Rectal smooth muscle tissue (tissue), 1 donor: Measurements from ENCODE around the gene ARL16.
A peak's percentile ranks its signal among the peaks of the same experiment; 100 is the strongest.

Source experiments
- H3K27ac ChIP-seq: one replicate; pipeline ENCODE4 v1.7.0; 2013; ENCODE audit warnings: low read depth, low read length, inconsistent platforms
- H3K27me3 ChIP-seq: one replicate; pipeline ENCODE4 v1.7.0; 2013; ENCODE audit warnings: low read length; ENCODE audit not compliant: control insufficient read depth, insufficient read depth
- H3K36me3 ChIP-seq: one replicate; pipeline ENCODE4 v1.7.0; 2013; ENCODE audit warnings: low read length; ENCODE audit not compliant: control insufficient read depth, insufficient read depth
- H3K4me1 ChIP-seq: one replicate; pipeline ENCODE4 v1.7.0; 2013; ENCODE audit warnings: low read length; ENCODE audit not compliant: control insufficient read depth, insufficient read depth
- H3K4me3 ChIP-seq: one replicate; pipeline ENCODE4 v1.7.0; 2013; ENCODE audit warnings: low read length
- H3K9ac ChIP-seq: one replicate; pipeline ENCODE4 v1.7.0; 2013; ENCODE audit warnings: low read length

Gene ARL16

GRCh38 chr17:81707725-81708646, 24.4 kb upstream of the ARL16 start:
- no peaks in the 10 kb centered on the region for H3K27me3 ChIP-seq
- no peak overlapping the region for H3K9ac ChIP-seq
- no peak overlapping the region for H3K4me3 ChIP-seq
- H3K27ac ChIP-seq: no peak overlapping the region
- H3K4me1 ChIP-seq: peaks cover 15% of the 10 kb centered on the region
- peaks cover 4% of the 10 kb centered on the region for H3K36me3 ChIP-seq

DNA sequence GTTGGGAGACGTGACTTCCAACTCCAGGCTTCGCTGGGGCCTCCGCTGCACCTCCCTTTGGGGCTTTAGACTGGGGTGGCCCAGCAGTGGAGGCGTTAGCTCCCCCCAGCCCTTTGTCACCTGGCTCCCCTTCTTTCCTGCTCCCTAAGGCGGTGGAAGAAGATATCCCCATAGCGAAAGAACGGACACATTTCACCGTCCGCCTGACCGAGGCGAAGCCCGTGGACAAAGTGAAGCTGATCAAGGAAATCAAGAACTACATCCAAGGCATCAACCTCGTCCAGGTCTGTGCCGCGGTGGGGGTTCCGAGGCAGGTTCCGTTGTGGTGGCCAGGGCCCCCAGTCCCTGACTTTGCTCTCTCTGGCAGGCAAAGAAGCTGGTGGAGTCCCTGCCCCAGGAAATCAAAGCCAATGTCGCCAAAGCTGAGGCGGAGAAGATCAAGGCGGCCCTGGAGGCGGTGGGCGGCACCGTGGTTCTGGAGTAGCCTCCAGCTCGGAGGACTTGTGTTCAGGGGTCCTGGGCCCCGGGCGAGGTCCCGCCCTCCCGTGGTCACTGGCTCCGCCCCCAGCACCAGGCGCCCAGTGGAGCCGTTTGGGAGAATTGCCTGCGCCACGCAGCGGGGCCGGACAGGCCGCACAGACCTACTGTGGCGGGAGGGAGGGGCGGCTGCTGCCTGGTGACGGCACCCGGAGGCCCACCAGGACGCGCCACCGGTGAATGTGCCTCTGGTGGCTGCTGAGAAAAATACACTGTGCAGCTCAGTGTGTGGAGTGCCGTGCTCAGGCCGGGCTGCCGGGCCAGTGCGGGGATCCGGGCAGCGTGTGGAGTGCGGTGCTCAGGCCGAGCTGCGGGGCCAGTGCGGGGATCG, 23.4 kb upstream of the ARL16 start:
- Histone ChIP-seq H3K4me1 (peaks cover 14% of the 10 kb centered on the region), H3K36me3 (peaks cover 4% of the 10 kb centered on the region), H3K27me3 (no peaks in the 10 kb centered on the region), H3K9ac (no peak overlapping the region), H3K27ac (no peak overlapping the region), H3K4me3 (no peak overlapping the region)

DNA sequence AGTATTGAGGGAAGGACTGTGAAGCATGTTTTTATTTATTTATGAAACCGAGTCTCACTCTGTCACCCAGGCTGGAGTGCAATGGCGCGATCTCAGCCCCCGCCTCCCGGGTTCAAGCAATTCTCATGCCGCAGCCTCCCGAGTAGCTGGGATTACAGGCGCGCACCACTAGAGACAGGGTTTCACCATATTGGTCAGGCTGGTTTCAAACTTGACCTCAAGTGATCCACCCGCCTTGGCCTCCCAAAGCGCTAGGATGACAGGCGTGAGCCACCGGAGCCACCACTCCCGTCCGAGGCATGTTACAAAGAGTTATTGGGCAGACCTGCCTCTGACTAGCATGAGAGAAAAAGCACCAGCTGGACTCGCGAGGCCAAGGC, 22.6 kb upstream of the ARL16 start:
- no peak overlapping the region for H3K4me3 ChIP-seq
- H3K36me3 ChIP-seq: peaks cover 7% of the 10 kb centered on the region
- H3K27me3 ChIP-seq: no peaks in the 10 kb centered on the region
- no peak overlapping the region for H3K9ac ChIP-seq
- H3K4me1 ChIP-seq: peaks cover 18% of the 10 kb centered on the region
- no peak overlapping the region for H3K27ac ChIP-seq

DNA sequence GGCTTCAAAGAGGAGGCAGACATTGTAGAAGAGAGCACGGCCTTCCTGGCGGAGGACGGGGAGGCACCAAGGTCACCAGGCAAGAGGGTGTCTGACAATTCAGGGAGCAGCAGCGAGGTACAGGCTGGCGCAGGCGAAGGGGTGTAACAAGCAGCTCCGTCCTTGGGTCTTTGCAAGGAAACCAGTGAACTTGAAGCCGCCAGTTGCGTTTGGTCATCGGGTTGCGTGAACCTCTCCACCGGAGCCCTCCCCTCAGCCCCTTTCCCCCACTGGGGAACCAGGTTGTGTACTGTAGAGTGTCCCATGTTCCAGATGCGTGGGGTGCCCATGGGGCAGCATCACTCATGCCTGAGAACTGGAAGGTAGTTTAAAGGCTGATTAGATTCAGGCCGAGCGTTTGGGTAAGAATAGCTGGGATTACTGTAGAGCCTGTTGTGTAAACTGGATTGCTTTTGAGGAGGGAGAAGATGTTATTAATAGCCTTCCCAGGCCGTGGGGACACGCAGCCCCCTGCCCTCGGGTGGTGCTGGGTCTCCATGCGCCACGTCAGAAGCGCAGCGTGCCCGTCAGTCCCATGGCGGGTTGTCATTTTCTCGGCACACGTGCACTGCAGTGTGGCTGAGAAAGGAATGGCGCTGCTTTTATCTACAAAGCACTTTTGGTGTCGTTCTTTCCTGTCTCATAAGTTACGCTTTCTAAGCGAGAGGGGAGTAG, 22.1 kb upstream of the ARL16 start:
- H3K36me3 ChIP-seq: peaks cover 13% of the 10 kb centered on the region
- H3K9ac ChIP-seq: no peak overlapping the region
- H3K27me3 ChIP-seq: no peaks in the 10 kb centered on the region
- peaks cover 16% of the 10 kb centered on the region for H3K4me1 ChIP-seq
- no peak overlapping the region for H3K27ac ChIP-seq
- no peak overlapping the region for H3K4me3 ChIP-seq

- Histone ChIP-seq H3K9ac (peak overlapping the region; percentile 29), H3K27ac (peak overlapping the region; percentile 91), H3K27me3 (no peaks in the 10 kb centered on the region), H3K36me3 (peaks cover 15% of the 10 kb centered on the region), H3K4me3 (peak overlapping the region; percentile 95), H3K4me1 (peaks cover 15% of the 10 kb centered on the region)
Measured at GRCh38 chr17:81703747-81704654, 20.4 kb upstream of the ARL16 start.

GRCh38 chr17:81702934-81703746, 19.5 kb upstream of the ARL16 start, which contains the start of gene MRPL12:
Gene MRPL12 (plus strand): TSS chr17:81703367. CDS start chr17:81703502, 135 bp downstream.
- Histone ChIP-seq H3K36me3 (peaks cover 19% of the 10 kb centered on the region), H3K4me3 (peak within 1 kb of the TSS; percentile 95), H3K27me3 (no peaks in the 10 kb centered on the region), H3K27ac (peak within 1 kb of the TSS; percentile 91), H3K4me1 (peaks cover 15% of the 10 kb centered on the region), H3K9ac (peak within 1 kb of the TSS; percentile 82)

- Histone ChIP-seq H3K4me1 (peaks cover 15% of the 10 kb centered on the region), H3K27me3 (no peaks in the 10 kb centered on the region), H3K36me3 (peaks cover 31% of the 10 kb centered on the region), H3K4me3 (peak overlapping the region; percentile 0), H3K9ac (no peak overlapping the region), H3K27ac (no peak overlapping the region)
Measured at GRCh38 chr17:81701288-81702071, 17.9 kb upstream of the ARL16 start.

- Histone ChIP-seq H3K27ac (no peak overlapping the region), H3K36me3 (peaks cover 38% of the 10 kb centered on the region), H3K4me3 (no peak overlapping the region), H3K4me1 (peaks cover 15% of the 10 kb centered on the region), H3K27me3 (no peaks in the 10 kb centered on the region), H3K9ac (no peak overlapping the region)
Measured at GRCh38 chr17:81700353-81701287, 17.0 kb upstream of the ARL16 start.

- H3K36me3 ChIP-seq: peaks cover 58% of the 10 kb centered on the region
- H3K4me1 ChIP-seq: peaks cover 11% of the 10 kb centered on the region
- H3K27me3 ChIP-seq: no peaks in the 10 kb centered on the region
- H3K27ac ChIP-seq: no peak overlapping the region
- H3K9ac ChIP-seq: no peak overlapping the region
- H3K4me3 ChIP-seq: no peak overlapping the region
Measured at GRCh38 chr17:81697261-81698044, 13.9 kb upstream of the ARL16 start.
